HFF-Myc (cell line): ENCODE measurements around the gene CMIP.

ENCODE experiments used
- DNase-seq: peaks from one replicate; pipeline ENCODE4 v3.0.0-alpha.2; 2011; ENCODE audit warnings: low read depth; ENCODE audit errors: extremely low read depth
- H3K4me3 ChIP-seq: replicated peaks from 2 replicates; pipeline ENCODE4 v1.5.1; 2011; ENCODE audit warnings: low read depth, mild to moderate bottlenecking, control low read depth, low read length
- TF ChIP-seq, protein P1 (sequence below): IDR thresholded peaks from 2 replicates; pipeline ENCODE4 v1.5.1; 2012; ENCODE audit warnings: mild to moderate bottlenecking, low read depth, low read length, control low read depth; ENCODE audit errors: missing control alignments

CMIP gene

GRCh38 chr16:81456523-81457325, 12.1 kb downstream of the CMIP start:
- TF ChIP-seq, protein P1, sequence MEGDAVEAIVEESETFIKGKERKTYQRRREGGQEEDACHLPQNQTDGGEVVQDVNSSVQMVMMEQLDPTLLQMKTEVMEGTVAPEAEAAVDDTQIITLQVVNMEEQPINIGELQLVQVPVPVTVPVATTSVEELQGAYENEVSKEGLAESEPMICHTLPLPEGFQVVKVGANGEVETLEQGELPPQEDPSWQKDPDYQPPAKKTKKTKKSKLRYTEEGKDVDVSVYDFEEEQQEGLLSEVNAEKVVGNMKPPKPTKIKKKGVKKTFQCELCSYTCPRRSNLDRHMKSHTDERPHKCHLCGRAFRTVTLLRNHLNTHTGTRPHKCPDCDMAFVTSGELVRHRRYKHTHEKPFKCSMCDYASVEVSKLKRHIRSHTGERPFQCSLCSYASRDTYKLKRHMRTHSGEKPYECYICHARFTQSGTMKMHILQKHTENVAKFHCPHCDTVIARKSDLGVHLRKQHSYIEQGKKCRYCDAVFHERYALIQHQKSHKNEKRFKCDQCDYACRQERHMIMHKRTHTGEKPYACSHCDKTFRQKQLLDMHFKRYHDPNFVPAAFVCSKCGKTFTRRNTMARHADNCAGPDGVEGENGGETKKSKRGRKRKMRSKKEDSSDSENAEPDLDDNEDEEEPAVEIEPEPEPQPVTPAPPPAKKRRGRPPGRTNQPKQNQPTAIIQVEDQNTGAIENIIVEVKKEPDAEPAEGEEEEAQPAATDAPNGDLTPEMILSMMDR: no peak
- no peak overlapping the region for H3K4me3 ChIP-seq
- DNase-seq: no peak

GRCh38 chr16:81457326-81458133, 12.9 kb downstream of the CMIP start:
- TF ChIP-seq, protein P1: no peak
- DNase-seq: no peak
- H3K4me3 ChIP-seq: no peak overlapping the region

DNA sequence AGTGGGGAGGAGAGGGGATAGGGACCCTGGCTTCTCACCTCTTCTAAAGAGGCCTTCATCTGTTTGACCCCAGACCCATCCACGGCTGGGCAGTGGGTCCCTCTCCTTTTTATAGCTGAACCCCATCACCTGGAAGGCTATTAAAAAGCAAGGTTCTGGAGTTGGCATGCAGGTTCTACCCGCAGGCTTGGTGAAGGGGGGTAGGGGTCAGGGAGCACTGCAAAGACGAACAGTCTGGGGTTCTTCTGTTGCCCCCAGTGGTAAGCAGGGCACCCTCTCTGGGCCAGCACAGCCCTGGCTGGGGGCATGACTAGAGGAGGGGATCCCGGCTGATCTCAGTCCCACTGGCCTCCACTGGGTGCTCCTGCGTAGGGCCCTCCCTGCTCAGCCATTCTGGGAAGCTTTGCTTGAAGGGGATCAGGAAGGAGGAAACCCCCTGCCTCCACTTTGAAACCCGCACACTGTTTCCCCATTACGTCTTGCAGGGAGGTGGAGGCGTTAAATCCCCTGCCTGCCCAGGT, 13.6 kb downstream of the CMIP start:
- DNase-seq: no peak
- TF ChIP-seq, protein P1: no peak
- no peak overlapping the region for H3K4me3 ChIP-seq

DNA sequence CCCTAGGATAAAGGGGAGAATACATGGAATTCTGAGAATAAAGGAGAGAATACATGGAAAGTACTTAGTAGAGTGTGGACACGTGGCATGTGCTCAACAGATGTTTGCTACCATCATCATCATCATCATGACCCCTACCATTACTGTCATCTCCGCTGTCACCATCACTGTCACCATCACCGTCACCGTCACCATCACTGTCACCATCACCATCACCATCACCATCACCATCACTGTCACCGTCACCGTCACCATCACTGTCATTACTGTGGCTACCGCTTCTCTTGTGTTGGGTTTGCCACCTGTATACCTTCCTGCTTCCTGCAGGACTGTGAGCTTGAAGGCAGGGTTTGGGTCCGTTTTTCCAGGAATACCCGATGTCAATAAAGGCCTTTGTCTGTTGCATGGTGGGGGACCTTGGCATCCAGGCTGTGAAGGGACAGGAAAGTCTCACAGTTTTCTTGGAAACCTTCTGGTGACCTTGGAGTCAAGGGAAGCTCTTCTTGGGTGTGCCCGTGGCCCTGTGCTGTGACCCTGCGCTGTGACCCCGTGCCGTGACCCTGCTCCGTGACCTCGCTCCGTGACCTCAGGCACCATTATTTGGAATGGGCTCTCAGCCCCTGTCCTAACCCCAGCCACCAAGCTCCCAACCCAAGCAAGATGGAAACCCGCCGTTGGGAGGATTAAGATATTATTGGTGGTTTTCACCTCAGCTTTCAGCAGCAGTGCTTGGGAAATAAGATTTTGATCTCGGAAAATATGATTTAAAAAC, 14.4 kb downstream of the CMIP start:
- TF ChIP-seq, protein P1: no peak
- no peak overlapping the region for H3K4me3 ChIP-seq
- no peak for DNase-seq

GRCh38 chr16:81460075-81460474, 15.5 kb downstream of the CMIP start:
- TF ChIP-seq, protein P1: no peak
- no peak overlapping the region for H3K4me3 ChIP-seq
- no peak for DNase-seq

DNA sequence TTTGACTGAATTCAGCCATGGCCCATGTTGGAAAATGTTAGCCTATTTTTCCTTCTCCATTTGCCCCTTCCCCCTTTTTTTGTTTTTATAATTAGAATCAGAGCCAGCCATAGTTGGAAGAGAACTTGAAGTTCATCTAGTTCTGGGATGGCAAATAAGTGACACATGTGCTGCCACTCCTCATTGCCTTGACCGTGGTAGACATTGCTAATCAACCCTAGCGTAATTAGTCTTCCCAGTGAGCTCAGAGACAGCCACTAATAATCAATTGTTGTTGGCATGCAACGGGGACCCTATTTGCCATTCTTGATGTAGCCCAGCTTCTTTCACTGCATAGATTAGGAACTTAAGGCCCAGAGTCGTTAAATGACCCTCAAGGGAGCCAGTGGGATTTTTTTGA, 16.6 kb downstream of the CMIP start:
- TF ChIP-seq, protein P1: no peak
- H3K4me3 ChIP-seq: no peak overlapping the region
- DNase-seq: no peak
